IgD-negative memory B cell (primary cell): ENCODE measurements around the gene NUDT3. TPM values are rescaled to one million over a fixed set of nuclear protein-coding genes. Genes with fewer than 3 reads are reported as not detected.

ENCODE experiments used
- H3K27ac Mint-ChIP-seq, 3 donors: one replicate each; pipeline ENCODE4 v1.8.0; 2020 to 2022; ENCODE audit warnings: mild to moderate bottlenecking in 3 of 3, mixed read lengths in 3 of 3, moderate library complexity in 1 of 3
- H3K27me3 Mint-ChIP-seq: one replicate; pipeline ENCODE4 v1.8.0; 2021; ENCODE audit warnings: mixed read lengths
- H3K36me3 Mint-ChIP-seq: one replicate; pipeline ENCODE4 v1.8.0; 2020; ENCODE audit warnings: mild to moderate bottlenecking, mixed read lengths
- H3K4me1 Mint-ChIP-seq, 3 donors: one replicate each; pipeline ENCODE4 v1.8.0; 2020 to 2022; ENCODE audit warnings: mixed read lengths in 3 of 3, mild to moderate bottlenecking in 1 of 3
- H3K4me3 Mint-ChIP-seq, 4 donors: one replicate each; pipeline ENCODE4 v1.8.0; 2020 to 2022; ENCODE audit warnings: mild to moderate bottlenecking in 4 of 4, mixed read lengths in 4 of 4, moderate library complexity in 3 of 4
- H3K9me3 Mint-ChIP-seq, 3 donors: one replicate each; pipeline ENCODE4 v1.8.0; 2020 to 2021; ENCODE audit warnings: mixed read lengths in 3 of 3, mild to moderate bottlenecking in 1 of 3
- polyA plus RNA-seq: library from polyadenylated mRNA; unstranded; fragments of 300-500 nt; fragmentation: Illumina TruSeq; gene quantifications from one replicate; pipeline ENCODE4 v1.2.3, GENCODE V29; 2021

The NUDT3 gene
- 11.2 TPM for polyA plus RNA-seq

DNA sequence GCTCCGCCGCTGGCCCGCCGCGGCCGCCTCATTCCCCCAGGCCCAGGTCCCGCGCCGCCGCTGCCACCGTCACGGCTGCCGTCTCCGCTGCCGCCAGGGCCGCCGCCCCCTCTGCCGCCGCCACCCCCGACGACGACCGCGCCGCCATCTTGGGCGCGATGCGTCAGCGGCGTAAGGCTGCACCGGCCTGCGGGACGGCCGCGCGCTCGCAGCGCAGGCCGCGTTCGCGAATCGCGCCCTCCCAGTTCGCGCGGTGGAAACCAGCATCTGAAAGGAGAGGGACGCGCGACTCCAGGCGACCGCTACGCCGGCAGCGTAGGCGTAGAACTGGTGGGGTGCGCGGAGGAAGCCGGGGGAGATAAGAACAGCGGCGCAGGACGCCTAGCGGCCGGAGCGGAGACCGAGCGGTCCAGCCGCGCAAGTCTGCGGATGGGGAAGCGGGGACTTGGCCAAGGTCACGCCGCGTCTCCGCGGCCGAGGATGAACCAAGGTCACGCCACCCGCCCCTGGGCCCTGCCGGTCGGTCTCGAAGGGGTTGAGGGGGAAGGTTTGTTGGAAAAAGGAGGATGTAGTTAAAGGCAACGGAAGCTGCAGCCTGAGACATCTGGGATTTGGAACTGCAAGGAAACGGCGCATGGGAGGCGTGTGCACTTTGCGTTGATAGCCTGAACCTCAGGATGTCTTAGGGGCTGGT is at the start of gene NUDT3:
NUDT3 (minus strand) TSS at position 173 of the 694 bp plus-strand sequence. CDS start 307 bp downstream, outside the sequence.
- Mint-ChIP-seq H3K9me3 (no peaks in the 10 kb centered on the region), H3K4me3 (peak within 1 kb of the TSS in 1 of 4 donors; percentile 80), H3K27ac (peak within 1 kb of the TSS in 2 of 3 donors; percentile 11 to 96), H3K36me3 (peaks cover 2% of the 10 kb centered on the region), H3K27me3 (no peaks in the 10 kb centered on the region), H3K4me1 (peaks cover 12 to 18% (median 14%) of the 10 kb centered on the region in 3 donors)

GRCh38 chr6:34441526-34441925 is 49.1 kb upstream of the NUDT3 start:
- peak overlapping the region in 1 of 3 donors; percentile 76 for H3K27ac Mint-ChIP-seq
- H3K27me3 Mint-ChIP-seq = no peaks in the 10 kb centered on the region
- H3K4me1 Mint-ChIP-seq = peaks cover 0 to 5% (median 2%) of the 10 kb centered on the region in 3 donors
- H3K4me3 Mint-ChIP-seq = peak overlapping the region in 1 of 4 donors; percentile 60
- H3K36me3 Mint-ChIP-seq = no peaks in the 10 kb centered on the region
- peaks cover 0 to 4% (median 2%) of the 10 kb centered on the region in 3 donors for H3K9me3 Mint-ChIP-seq

DNA sequence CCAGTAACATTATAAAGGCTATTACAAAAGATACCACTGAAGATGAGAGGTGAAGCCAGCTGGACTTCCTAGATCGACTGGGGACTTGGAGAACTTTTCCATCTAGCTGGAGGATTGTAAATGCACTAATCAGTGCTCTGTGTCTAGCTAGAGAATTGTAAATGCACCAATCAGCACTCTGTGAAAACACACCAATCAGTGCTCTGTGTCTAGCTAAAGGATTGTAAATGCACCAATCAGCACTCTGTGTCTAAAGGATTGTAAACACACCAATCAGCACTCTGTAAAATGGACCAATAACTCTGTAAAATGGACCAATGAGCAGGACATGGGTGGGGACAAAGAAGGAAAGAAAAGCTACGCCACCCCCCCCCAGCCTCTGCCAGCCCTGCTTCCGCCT is 47.0 kb upstream of the NUDT3 start:
- Mint-ChIP-seq H3K9me3 (peaks cover 0 to 4% (median 2%) of the 10 kb centered on the region in 3 donors), H3K27ac (peak overlapping the region in 1 of 3 donors; percentile 65), H3K4me1 (peaks cover 0 to 5% (median 2%) of the 10 kb centered on the region in 3 donors), H3K36me3 (no peaks in the 10 kb centered on the region), H3K27me3 (no peaks in the 10 kb centered on the region), H3K4me3 (no peak overlapping the region)

DNA sequence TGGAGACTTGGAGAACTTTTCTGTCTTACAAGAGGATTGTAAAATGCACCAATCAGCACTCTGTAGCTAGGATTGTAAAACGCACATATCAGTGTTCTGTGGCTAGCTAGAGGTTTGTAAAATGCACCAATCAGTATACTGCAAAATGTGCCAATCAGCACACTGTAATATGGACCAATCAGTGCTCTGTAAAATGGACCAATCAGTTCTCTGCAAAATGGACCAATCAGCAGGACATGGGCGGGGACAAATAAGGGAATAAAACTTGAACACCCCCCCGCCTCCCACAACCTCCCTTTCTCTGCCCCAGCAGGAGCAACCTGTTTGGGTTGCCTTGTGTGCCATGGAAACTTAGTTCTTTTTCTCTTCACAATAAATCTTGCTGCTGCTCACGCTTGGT is 46.2 kb upstream of the NUDT3 start:
- H3K9me3 Mint-ChIP-seq = peaks cover 0 to 4% (median 2%) of the 10 kb centered on the region in 3 donors
- H3K36me3 Mint-ChIP-seq = no peaks in the 10 kb centered on the region
- no peak overlapping the region for H3K4me3 Mint-ChIP-seq
- H3K4me1 Mint-ChIP-seq = peaks cover 0 to 5% (median 2%) of the 10 kb centered on the region in 3 donors
- H3K27ac Mint-ChIP-seq = peak overlapping the region in 1 of 3 donors; percentile 65
- H3K27me3 Mint-ChIP-seq = no peaks in the 10 kb centered on the region

DNA sequence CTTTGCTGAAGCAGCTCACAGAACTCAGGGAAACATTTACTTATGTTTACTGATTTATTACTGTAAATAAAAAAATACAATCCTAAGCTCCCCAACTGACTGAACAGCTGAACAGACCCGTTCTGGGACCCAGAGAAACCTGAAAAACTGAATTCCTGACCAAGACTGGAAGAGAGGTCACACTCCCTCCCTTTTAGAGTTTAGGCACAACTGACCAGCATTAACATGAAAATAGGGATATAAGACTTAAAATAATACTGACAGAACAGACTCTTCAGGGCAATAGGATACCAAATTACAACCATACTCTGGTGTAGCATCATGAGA is 45.1 kb upstream of the NUDT3 start:
- H3K36me3 Mint-ChIP-seq = no peaks in the 10 kb centered on the region
- H3K9me3 Mint-ChIP-seq = peaks cover 0 to 4% (median 2%) of the 10 kb centered on the region in 3 donors
- no peaks in the 10 kb centered on the region for H3K27me3 Mint-ChIP-seq
- H3K4me3 Mint-ChIP-seq = no peak overlapping the region
- peaks cover 0 to 5% (median 2%) of the 10 kb centered on the region in 3 donors for H3K4me1 Mint-ChIP-seq
- peak overlapping the region in 1 of 3 donors; percentile 46 for H3K27ac Mint-ChIP-seq

DNA sequence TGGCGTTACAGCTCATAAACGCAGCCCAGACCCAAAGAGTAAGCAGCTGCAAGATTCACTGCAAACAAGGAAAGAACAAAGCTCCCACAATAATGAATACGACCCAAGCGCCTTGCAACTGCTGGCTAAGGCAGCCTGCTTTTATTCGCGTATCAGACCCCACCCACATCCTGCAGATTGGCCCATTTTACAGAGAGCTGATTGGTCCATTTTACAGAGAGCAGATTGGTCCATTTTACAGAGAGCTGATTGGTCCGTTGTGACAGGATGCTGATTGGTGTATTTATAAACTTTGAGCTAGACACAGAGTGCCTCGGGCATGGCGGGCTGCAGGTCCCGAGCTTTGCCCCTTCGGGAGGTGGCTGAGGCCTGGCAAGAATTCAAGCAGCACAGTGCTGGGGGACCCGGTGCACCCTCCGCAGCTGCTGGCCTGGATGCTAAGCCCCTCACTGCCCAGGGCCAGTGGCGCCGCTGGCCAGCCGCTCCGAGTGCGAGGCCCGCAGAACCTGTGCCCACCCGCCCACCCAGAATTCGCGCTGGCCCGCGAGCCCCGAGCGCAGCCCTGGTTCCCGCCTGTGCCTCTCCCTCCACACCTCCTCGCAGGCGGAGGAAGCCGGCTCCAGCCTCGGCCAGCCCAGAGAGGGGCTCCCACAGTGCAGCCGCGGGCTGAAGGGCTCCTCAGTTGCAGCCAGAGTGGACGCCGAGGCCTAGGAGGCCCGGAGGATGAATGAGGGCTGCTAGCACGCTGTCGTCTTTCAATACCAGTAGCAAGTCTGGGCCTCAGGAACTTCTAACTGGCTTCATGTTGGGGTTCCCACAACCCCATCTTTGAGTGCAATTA is 44.6 kb upstream of the NUDT3 start:
- H3K27me3 Mint-ChIP-seq = no peaks in the 10 kb centered on the region
- H3K36me3 Mint-ChIP-seq = no peaks in the 10 kb centered on the region
- H3K4me3 Mint-ChIP-seq = no peak overlapping the region
- H3K27ac Mint-ChIP-seq = no peak overlapping the region
- peaks cover 0 to 4% (median 2%) of the 10 kb centered on the region in 3 donors for H3K9me3 Mint-ChIP-seq
- peaks cover 0 to 5% (median 2%) of the 10 kb centered on the region in 3 donors for H3K4me1 Mint-ChIP-seq

- Mint-ChIP-seq H3K4me3 (no peak overlapping the region), H3K36me3 (no peaks in the 10 kb centered on the region), H3K27ac (no peak overlapping the region), H3K9me3 (peaks cover 0 to 4% (median 4%) of the 10 kb centered on the region in 3 donors), H3K4me1 (no peaks in the 10 kb centered on the region), H3K27me3 (no peaks in the 10 kb centered on the region)
Measured at GRCh38 chr6:34435916-34436315, 43.4 kb upstream of the NUDT3 start.

GRCh38 chr6:34425498-34426410 is 33.3 kb upstream of the NUDT3 start, which contains the start of gene RPS10:
Gene RPS10 (minus strand): TSS chr6:34426069. CDS start chr6:34425221, 848 bp downstream.
- peaks cover 5% of the 10 kb centered on the region for H3K36me3 Mint-ChIP-seq
- peaks cover 0 to 2% (median 0%) of the 10 kb centered on the region in 3 donors for H3K9me3 Mint-ChIP-seq
- peak within 1 kb of the TSS; percentile 94 to 100 (median 99) for H3K27ac Mint-ChIP-seq
- peaks cover 17 to 26% (median 19%) of the 10 kb centered on the region in 3 donors for H3K4me1 Mint-ChIP-seq
- H3K27me3 Mint-ChIP-seq = no peaks in the 10 kb centered on the region
- H3K4me3 Mint-ChIP-seq = peak within 1 kb of the TSS; percentile 96 to 99 (median 99)

- peak overlapping the region; percentile 94 to 100 (median 99) for H3K27ac Mint-ChIP-seq
- peak overlapping the region; percentile 96 to 99 (median 99) for H3K4me3 Mint-ChIP-seq
- H3K36me3 Mint-ChIP-seq = peaks cover 5% of the 10 kb centered on the region
- H3K27me3 Mint-ChIP-seq = no peaks in the 10 kb centered on the region
- peaks cover 17 to 26% (median 19%) of the 10 kb centered on the region in 3 donors for H3K4me1 Mint-ChIP-seq
- H3K9me3 Mint-ChIP-seq = peaks cover 0 to 2% (median 0%) of the 10 kb centered on the region in 3 donors
Measured at GRCh38 chr6:34425132-34425497, 32.6 kb upstream of the NUDT3 start.

- Mint-ChIP-seq H3K36me3 (peaks cover 5% of the 10 kb centered on the region), H3K4me3 (peak overlapping the region; percentile 96 to 99 (median 99)), H3K27ac (peak overlapping the region; percentile 84 to 100 (median 94)), H3K27me3 (no peaks in the 10 kb centered on the region), H3K4me1 (peaks cover 17 to 26% (median 19%) of the 10 kb centered on the region in 3 donors), H3K9me3 (peaks cover 0 to 2% (median 0%) of the 10 kb centered on the region in 3 donors)
Measured at GRCh38 chr6:34424200-34425131, 32.0 kb upstream of the NUDT3 start.

DNA sequence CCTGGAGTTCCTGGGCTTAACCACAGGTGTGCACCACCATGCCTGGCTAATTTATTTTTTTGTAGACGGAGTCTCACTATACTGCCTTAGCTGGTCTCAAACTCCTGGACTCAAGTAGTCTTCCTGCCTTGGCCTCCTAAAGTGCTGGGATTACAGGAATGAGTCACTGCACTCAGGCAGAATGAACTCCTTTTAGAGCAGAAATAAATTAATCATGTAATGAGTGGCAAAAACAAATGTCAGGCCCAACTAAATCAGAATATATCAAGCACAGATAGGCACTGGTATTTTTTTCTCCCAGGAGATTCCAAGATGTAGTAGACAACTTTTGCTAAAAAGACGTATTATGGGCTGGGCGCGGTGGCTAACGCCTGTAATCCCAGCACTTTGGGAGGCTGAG is 30.8 kb upstream of the NUDT3 start:
- H3K27ac Mint-ChIP-seq = peak overlapping the region in 1 of 3 donors; percentile 94
- peaks cover 0 to 2% (median 0%) of the 10 kb centered on the region in 3 donors for H3K9me3 Mint-ChIP-seq
- peaks cover 5% of the 10 kb centered on the region for H3K36me3 Mint-ChIP-seq
- H3K27me3 Mint-ChIP-seq = no peaks in the 10 kb centered on the region
- H3K4me1 Mint-ChIP-seq = peaks cover 19 to 26% (median 19%) of the 10 kb centered on the region in 3 donors
- H3K4me3 Mint-ChIP-seq = peak overlapping the region in 1 of 4 donors; percentile 99

- Mint-ChIP-seq H3K27me3 (no peaks in the 10 kb centered on the region), H3K4me3 (no peak overlapping the region), H3K4me1 (peaks cover 7 to 9% (median 7%) of the 10 kb centered on the region in 3 donors), H3K9me3 (no peaks in the 10 kb centered on the region), H3K27ac (no peak overlapping the region), H3K36me3 (peaks cover 3% of the 10 kb centered on the region)
Measured at GRCh38 chr6:34418367-34418766, 25.9 kb upstream of the NUDT3 start.

- no peaks in the 10 kb centered on the region for H3K27me3 Mint-ChIP-seq
- H3K4me1 Mint-ChIP-seq = peaks cover 5 to 7% (median 7%) of the 10 kb centered on the region in 3 donors
- no peak overlapping the region for H3K4me3 Mint-ChIP-seq
- H3K36me3 Mint-ChIP-seq = peaks cover 8% of the 10 kb centered on the region
- H3K9me3 Mint-ChIP-seq = no peaks in the 10 kb centered on the region
- peak overlapping the region in 1 of 3 donors; percentile 3 for H3K27ac Mint-ChIP-seq
Measured at GRCh38 chr6:34416877-34417371, 24.5 kb upstream of the NUDT3 start.
